Measurements from ENCODE around the gene TP53AIP1. TPM values are rescaled to one million over a fixed set of nuclear protein-coding genes. Genes with fewer than 3 reads are reported as not detected.

The TP53AIP1 gene
- total RNA-seq, 4 donors from 2014 or later, result 1.0 TPM; not detected in 3

GRCh38 chr11:128931066-128931465, 11.6 kb downstream of the TP53AIP1 start:
- Histone ChIP-seq H3K9me3 (no peaks in the 10 kb centered on the region), H3K4me1 (no peaks in the 10 kb centered on the region), H3K27me3 (no peaks in the 10 kb centered on the region), H3K27ac (no peak overlapping the region), H3K36me3 (no peaks in the 10 kb centered on the region), H3K4me3 (no peak overlapping the region)
- TF ChIP-seq CTCF (IDR thresholded peaks at IDR 0.05) (no peak), POLR2A (IDR thresholded peaks at IDR 0.05) (no peak)
- intact Hi-C loops (cut with DNase I; ENCODE audit: low total_unique reads), result no loop called here
- DNase-seq, result no peak

DNA sequence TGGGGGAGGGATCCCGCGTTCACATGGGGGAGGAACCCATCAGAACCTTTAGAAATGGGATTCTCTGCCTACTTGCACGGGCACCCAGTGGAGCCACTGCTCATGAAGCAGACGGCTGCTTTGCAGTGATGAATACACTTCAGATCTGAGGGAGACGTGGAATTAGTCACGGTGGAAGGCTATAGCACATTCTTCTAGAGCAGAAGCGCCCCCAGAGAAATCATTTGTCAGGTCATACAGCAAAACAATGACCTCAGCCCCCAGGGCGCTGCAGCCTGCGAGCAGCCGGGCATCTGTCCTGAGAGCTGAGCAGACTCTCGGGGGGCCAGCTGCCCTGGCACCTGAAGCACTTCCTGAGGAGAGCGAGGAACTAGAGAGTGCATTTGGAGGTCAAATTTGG, 12.7 kb downstream of the TP53AIP1 start:
- no peak for DNase-seq
- Histone ChIP-seq H3K27ac (no peak overlapping the region), H3K27me3 (no peaks in the 10 kb centered on the region), H3K4me3 (no peak overlapping the region), H3K4me1 (no peaks in the 10 kb centered on the region), H3K9me3 (no peaks in the 10 kb centered on the region), H3K36me3 (no peaks in the 10 kb centered on the region)
- TF ChIP-seq CTCF (IDR thresholded peaks at IDR 0.05), result no peak
- no peak for TF ChIP-seq POLR2A (IDR thresholded peaks at IDR 0.05)
- intact Hi-C loops (cut with DNase I; ENCODE audit: low total_unique reads), result no loop called here

- no peaks in the 10 kb centered on the region for H3K4me1 ChIP-seq
Measured at GRCh38 chr11:128929468-128929867, 13.2 kb downstream of the TP53AIP1 start.

DNA sequence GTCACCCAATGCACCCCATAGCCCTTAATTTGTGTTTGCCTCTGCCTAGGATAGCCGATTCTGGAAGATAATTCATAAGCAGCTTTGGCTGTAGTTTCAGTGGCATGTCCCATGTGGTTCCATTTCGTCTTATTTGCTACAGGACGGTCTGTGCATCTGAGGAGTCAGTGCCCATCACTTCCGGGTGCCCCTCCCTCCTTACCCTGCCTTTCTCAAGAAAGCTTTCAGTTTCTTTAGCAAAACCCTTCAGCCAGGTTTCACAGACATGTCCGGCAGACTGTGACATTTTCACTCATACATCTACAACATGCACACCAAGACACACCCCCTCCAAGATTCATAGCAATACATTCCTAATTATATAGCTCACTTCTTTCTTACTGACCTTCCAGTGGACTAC, 14.3 kb downstream of the TP53AIP1 start:
- intact Hi-C loops (cut with DNase I; ENCODE audit: low total_unique reads), result no loop called here
- no peak for TF ChIP-seq POLR2A (IDR thresholded peaks at IDR 0.05)
- TF ChIP-seq CTCF (IDR thresholded peaks at IDR 0.05), result no peak
- no peak for DNase-seq
- H3K4me1 ChIP-seq, result no peaks in the 10 kb centered on the region
- H3K4me3 ChIP-seq, result no peak overlapping the region
- H3K27ac ChIP-seq, result no peak overlapping the region
- no peaks in the 10 kb centered on the region for H3K27me3 ChIP-seq
- H3K36me3 ChIP-seq, result no peaks in the 10 kb centered on the region
- no peaks in the 10 kb centered on the region for H3K9me3 ChIP-seq

More at GRCh38 chr11:128929468-128929867, 13.2 kb downstream of the TP53AIP1 start:
- H3K27me3 ChIP-seq, result no peaks in the 10 kb centered on the region
- H3K9me3 ChIP-seq, result no peaks in the 10 kb centered on the region
- H3K4me3 ChIP-seq, result no peak overlapping the region
- TF ChIP-seq CTCF (IDR thresholded peaks at IDR 0.05), result no peak
- TF ChIP-seq POLR2A (IDR thresholded peaks at IDR 0.05), result no peak
- intact Hi-C loops (cut with DNase I; ENCODE audit: low total_unique reads), result no loop called here
- H3K36me3 ChIP-seq, result no peaks in the 10 kb centered on the region
- no peak overlapping the region for H3K27ac ChIP-seq
- DNase-seq, result no peak

- no peaks in the 10 kb centered on the region for H3K27me3 ChIP-seq
- DNase-seq, result no peak
- H3K4me3 ChIP-seq, result no peak overlapping the region
- no peaks in the 10 kb centered on the region for H3K4me1 ChIP-seq
- H3K9me3 ChIP-seq, result no peaks in the 10 kb centered on the region
- no peak overlapping the region for H3K27ac ChIP-seq
- intact Hi-C loops (cut with DNase I; ENCODE audit: low total_unique reads), result no loop called here
- TF ChIP-seq POLR2A (IDR thresholded peaks at IDR 0.05), result no peak
- TF ChIP-seq CTCF (IDR thresholded peaks at IDR 0.05), result no peak
- no peaks in the 10 kb centered on the region for H3K36me3 ChIP-seq
Measured at GRCh38 chr11:128927683-128928336, 14.9 kb downstream of the TP53AIP1 start.

All from uterus (tissue), 4 donors.